Stimulated activated effector memory CD8-positive, alpha-beta T cell treated with anti-CD3 and anti-CD28 coated beads, Interleukin-12 subunit alpha, Interleukin-12 subunit beta, amount 100 ng/mL, for 72 hours (primary cell): ENCODE data around the gene PADI4.
"Not testable (repeated sequence)": the region's sequence is repeated elsewhere in the genome, so short reads cannot be mapped to it uniquely, and the experiment has no call there.

Experiments
- ATAC-seq: fragments of 150-1000 bp; cut with Tn5 transposase; 2 replicates; pipeline ENCODE4 v1.10.0; 2021
- DNase-seq, 2 donors: peaks; one replicate each; pipeline ENCODE4 v3.0.0; 2021 to 2022; ENCODE audit warnings: low spot score in 2 of 2
- H3K27ac Mint-ChIP-seq: one replicate; pipeline ENCODE4 v1.8.0; 2022; ENCODE audit warnings: mild to moderate bottlenecking, mixed read lengths
- H3K36me3 Mint-ChIP-seq: one replicate; pipeline ENCODE4 v1.8.0; 2022; ENCODE audit warnings: mild to moderate bottlenecking, mixed read lengths
- H3K4me1 Mint-ChIP-seq: one replicate; pipeline ENCODE4 v1.8.0; 2022; ENCODE audit warnings: mixed read lengths
- H3K4me3 Mint-ChIP-seq: one replicate; pipeline ENCODE4 v1.8.0; 2022; ENCODE audit warnings: mild to moderate bottlenecking, mixed read lengths
- H3K9me3 Mint-ChIP-seq: one replicate; pipeline ENCODE4 v1.8.0; 2022; ENCODE audit warnings: mixed read lengths

The PADI4 gene

DNA sequence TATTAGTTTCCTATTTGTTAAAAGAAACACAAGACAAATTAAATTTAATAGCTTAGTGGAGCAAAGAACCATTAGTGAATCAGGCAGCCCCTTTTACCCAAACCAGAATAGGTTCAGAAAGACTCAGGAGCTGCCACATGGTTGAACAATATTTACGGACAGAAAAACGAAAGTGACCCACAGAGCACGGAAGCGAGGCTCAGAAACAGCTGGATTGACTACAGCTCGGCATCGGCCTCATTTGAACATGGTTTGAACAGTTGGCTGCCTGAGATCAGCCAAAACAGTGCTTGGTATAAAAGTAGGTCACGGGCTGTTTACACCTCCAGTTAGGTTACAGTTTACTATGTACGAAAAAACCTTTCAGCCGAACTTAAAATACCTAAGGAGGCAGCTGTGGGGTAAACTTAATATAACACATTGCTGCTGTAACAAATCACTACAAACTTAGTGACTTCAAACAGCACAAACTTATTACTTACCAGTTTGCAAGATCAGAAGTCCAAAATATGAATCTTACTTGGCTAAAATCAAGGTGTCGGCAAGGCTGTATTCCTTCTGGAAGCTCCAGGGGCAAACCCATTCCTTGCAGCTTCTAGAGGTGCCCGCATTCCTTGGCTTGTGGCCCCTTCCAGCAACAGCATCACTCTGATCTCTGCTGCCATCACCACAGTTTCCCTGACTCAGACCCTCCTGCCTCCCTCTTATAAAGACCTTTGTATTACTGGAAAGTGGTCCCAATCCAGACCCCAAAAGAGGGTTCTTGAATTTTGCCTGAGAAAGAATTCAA, 11.8 kb downstream of the PADI4 start:
- Mint-ChIP-seq H3K27ac (no peak overlapping the region), H3K36me3 (no peaks in the 10 kb centered on the region), H3K4me1 (no peaks in the 10 kb centered on the region), H3K9me3 (no peaks in the 10 kb centered on the region), H3K4me3 (no peak overlapping the region)
- DNase-seq, result no peak
- no peak for ATAC-seq

DNA sequence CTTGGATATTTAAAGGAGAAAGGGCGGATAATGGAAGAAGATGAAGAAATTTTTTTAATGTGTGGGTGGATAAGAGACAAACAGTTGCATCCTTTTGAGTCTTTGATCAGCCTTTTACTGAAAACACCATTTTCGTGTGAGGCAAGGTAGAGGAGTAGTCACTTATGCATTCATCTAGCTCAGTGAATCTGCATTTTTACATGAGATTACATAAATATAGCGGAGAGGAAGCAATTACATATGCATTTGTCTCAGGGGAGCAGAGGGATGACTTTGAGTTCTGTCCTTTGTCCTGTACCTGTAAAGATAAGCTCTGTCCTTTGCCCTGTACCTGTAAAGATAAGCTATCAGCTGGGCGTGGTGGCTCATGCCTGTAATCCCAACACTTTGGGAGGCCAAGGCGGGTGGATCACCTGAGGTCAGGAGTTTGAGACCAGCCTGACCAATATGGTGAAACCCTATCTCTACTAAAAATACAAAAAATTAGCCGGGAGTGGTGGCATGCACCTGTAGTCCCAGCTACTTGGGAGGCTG, 13.9 kb downstream of the PADI4 start:
- not testable (repeated sequence) for DNase-seq, H3K4me3 Mint-ChIP-seq, H3K36me3 Mint-ChIP-seq, H3K4me1 Mint-ChIP-seq, H3K27ac Mint-ChIP-seq, ATAC-seq, H3K9me3 Mint-ChIP-seq

DNA sequence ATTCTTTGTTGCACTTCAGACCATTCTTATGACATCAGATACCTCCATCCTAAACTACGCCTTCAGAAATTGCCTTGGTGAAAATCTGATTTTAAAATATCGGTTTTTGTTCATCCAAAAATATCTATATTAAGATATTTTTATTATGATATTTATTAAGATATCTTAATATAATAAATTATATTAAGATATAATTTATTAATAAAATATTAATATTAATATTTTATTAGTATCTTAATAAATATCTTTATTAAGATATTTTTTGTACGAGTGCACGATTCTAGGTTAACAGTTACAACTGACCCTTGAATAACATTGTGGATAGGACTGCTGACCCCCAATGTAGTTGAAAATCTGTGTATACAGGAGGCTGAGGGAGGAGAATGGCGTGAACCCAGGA, 20.9 kb downstream of the PADI4 start:
- H3K4me3 Mint-ChIP-seq, result no peak overlapping the region
- H3K36me3 Mint-ChIP-seq, result no peaks in the 10 kb centered on the region
- no peak for DNase-seq
- H3K4me1 Mint-ChIP-seq, result no peaks in the 10 kb centered on the region
- ATAC-seq, result no peak
- no peaks in the 10 kb centered on the region for H3K9me3 Mint-ChIP-seq
- no peak overlapping the region for H3K27ac Mint-ChIP-seq

DNA sequence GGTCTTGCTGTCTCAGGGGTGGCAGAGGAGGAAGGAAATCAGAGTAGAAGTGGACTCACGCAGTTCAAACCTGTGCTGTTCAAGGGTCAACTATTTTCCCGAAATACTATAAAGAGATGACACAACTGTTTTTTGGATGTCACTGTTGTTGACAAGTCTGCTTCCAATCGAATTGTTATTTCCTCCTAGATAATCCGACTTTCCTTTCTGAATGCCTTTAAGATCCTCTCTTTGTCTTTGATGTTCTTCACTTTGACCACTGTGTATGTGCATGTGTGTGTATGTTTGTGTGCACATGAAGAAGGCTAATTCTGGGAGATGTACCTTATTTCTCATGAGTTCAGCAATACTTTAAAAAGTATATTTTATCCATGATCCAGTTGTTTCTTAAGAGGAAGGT, 21.6 kb downstream of the PADI4 start:
- H3K4me1 Mint-ChIP-seq, result no peaks in the 10 kb centered on the region
- no peaks in the 10 kb centered on the region for H3K36me3 Mint-ChIP-seq
- ATAC-seq (no peak), DNase-seq (no peak)
- no peak overlapping the region for H3K27ac Mint-ChIP-seq
- H3K9me3 Mint-ChIP-seq, result no peaks in the 10 kb centered on the region
- H3K4me3 Mint-ChIP-seq, result no peak overlapping the region

DNA sequence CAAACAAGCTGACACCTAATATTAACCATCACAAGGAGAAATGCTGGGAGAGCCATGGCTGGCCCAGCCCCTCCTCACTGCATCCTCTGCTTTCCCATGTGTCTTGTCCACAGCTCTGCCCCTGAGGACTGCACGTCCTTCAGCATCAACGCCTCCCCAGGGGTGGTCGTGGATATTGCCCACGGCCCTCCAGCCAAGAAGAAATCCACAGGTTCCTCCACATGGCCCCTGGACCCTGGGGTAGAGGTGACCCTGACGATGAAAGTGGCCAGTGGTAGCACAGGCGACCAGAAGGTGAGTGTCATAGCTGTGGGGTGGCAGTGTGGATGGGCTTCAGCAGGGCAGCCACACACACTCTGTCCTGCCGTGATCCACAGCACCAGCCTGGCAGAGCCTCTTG, 22.9 kb downstream of the PADI4 start:
- Mint-ChIP-seq H3K36me3 (no peaks in the 10 kb centered on the region), H3K9me3 (no peaks in the 10 kb centered on the region), H3K4me3 (no peak overlapping the region), H3K27ac (no peak overlapping the region), H3K4me1 (peaks cover under 1% of the 10 kb centered on the region)
- DNase-seq (no peak), ATAC-seq (no peak)

DNA sequence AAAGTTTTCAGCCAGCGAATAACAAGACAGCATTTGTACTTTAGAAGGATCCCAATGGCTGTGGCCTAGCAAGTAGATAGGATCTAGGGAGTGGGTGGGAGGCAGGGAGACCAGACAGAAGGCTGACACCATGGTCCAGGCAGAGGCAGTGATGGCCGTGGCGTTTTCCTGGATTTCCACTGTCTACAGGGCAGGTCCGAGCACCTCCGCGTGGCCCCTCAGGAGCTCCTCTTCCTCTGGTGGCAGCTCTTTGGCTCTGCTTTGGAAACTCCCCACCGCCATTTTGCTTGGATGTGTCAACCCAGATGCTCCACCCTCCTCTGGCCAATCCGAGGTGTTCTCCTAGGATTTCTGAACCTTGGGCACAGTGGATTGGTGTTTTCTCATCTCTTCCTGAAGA, 25.1 kb downstream of the PADI4 start:
- DNase-seq (no peak), ATAC-seq (no peak)
- no peak overlapping the region for H3K4me3 Mint-ChIP-seq
- H3K4me1 Mint-ChIP-seq, result peaks cover 7% of the 10 kb centered on the region
- no peak overlapping the region for H3K27ac Mint-ChIP-seq
- no peaks in the 10 kb centered on the region for H3K9me3 Mint-ChIP-seq
- H3K36me3 Mint-ChIP-seq, result no peaks in the 10 kb centered on the region

DNA sequence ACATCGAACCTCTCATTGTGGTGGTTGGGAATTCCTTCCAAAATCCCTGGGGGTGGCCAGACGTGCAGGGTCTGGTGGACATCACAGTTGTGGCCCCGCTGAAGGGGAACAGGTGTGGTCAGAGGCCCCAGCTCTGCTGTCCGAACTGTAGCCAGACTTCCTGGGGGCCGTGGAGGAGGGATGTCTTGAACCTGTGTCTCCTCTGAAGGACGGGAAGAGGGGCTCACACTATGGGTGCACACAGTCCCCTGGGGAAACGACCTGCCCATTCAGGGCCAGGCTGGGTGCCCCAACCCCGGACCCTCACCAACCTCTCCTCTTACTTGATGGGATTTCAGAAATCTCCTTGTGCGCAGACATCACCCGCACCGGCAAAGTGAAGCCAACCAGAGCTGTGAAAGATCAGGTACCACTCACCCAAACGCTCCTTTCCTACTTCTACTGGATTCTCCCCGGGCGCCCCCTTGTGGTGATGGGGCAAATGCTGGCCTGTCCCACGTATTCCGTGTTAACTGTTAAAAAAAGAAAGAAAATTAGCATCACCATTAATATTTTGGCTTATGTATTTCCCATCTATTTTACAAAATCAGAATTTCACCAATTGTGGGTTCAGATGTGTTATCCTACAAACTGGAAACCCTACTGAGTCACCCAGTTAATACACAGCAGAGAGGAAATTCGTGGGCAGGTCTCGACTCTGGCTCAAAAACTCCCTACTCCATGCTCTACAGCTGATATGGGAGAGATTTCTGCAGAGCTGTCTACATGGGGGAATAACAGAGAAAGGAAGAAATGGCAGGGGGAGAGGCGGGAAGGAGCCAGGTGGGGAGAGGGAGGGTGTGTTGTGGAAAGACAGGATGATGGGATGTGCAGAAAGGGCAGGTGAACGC, 28.1 kb downstream of the PADI4 start:
- no peak overlapping the region for H3K4me3 Mint-ChIP-seq
- H3K27ac Mint-ChIP-seq, result no peak overlapping the region
- H3K9me3 Mint-ChIP-seq, result no peaks in the 10 kb centered on the region
- ATAC-seq (peak; percentile 58), DNase-seq (peak; percentile 42 to 78)
- H3K36me3 Mint-ChIP-seq, result no peaks in the 10 kb centered on the region
- peaks cover 7% of the 10 kb centered on the region for H3K4me1 Mint-ChIP-seq

DNA sequence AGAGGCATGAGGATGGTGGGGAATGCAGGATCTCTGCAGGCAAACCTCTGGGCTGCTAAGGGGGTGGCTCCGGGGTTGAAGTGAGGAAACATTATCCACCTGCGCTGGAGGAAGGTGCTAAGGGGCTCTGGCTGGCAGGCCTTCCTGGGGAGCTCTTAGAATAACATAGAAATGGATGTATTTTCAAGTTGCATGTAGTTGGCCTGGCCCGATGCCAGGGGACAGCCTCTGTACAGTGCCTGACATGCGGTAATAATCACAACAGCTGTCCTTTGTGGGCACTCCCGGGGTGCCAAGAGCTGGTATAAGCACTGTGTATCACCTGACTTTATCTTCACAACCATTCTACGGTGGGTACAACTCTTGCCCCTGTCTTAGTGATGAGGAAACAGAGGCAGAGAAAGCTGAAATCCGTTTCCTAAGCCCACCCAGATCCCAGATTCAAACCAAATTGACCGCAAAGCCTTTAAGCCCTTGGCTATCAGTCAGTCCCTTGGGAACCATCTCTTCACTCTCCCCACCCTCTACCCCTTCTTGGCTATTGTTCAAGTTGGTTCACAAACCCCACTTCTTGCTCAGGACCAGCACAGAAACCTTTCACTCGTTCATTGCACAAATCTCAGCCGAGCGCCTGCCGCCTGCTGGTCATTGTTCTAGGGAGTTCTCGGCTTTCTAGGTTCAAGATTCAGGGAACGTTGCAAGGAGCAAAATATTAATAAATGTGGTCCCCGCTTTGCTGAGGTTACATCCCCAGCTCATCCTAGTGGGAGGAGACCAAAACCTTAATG, 30.9 kb downstream of the PADI4 start:
- Mint-ChIP-seq H3K4me3 (no peak overlapping the region), H3K36me3 (no peaks in the 10 kb centered on the region), H3K27ac (no peak overlapping the region), H3K9me3 (peaks cover 3% of the 10 kb centered on the region), H3K4me1 (peaks cover 7% of the 10 kb centered on the region)
- DNase-seq (no peak), ATAC-seq (no peak)

DNA sequence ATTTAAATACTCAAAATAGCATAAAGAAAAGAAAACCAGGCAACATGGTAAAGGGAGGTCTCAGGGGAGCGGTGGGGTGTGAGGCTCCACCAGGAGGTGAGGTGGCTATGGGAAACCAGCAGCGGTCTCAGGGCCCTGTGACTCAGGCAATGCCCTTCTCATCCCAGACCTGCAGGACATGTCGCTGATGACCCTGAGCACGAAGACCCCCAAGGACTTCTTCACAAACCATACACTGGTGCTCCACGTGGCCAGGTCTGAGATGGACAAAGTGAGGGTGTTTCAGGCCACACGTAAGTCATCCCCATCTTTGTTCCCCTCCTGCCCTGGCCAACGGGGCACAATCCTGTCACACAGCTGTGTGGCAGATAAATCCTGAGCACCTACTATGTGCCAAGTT, 31.5 kb downstream of the PADI4 start:
- Mint-ChIP-seq H3K4me1 (peaks cover 7% of the 10 kb centered on the region), H3K36me3 (no peaks in the 10 kb centered on the region), H3K9me3 (peaks cover 4% of the 10 kb centered on the region), H3K27ac (no peak overlapping the region), H3K4me3 (no peak overlapping the region)
- no peak for ATAC-seq
- DNase-seq, result no peak

DNA sequence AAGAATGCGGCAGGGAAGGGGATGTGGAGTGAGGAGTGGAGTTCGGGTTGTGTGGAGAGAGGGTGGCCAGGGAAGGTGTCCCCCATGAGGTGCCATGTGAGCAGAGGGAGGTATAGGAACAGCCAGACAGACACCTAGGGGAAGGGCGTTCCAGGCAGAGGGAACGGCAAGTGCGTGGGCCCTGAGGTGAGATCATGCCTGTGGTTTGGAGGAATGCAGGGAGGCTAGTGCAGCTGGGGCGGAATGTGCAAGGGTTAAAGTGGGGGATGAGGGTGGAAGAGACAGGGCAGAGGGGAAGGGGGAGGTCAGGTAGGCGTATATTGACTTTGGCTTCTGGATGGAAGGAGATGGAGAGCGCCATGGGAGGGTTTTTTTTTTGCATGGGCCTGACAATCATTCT, 32.4 kb downstream of the PADI4 start:
- H3K36me3 Mint-ChIP-seq, result no peaks in the 10 kb centered on the region
- peaks cover 4% of the 10 kb centered on the region for H3K9me3 Mint-ChIP-seq
- H3K27ac Mint-ChIP-seq, result no peak overlapping the region

DNA sequence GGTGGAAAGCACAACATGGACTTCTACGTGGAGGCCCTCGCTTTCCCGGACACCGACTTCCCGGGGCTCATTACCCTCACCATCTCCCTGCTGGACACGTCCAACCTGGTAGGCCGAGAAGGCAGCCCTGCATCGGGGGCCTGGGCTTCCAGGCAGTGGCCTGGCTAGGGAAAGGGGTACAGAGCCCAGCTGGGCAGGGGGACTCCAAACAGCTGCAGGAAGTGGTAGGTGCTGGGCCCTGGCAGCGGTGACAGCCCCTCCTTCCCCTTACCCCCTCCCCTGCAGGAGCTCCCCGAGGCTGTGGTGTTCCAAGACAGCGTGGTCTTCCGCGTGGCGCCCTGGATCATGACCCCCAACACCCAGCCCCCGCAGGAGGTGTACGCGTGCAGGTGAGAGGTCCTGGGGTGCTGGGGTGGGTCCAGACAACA, 34.0 kb downstream of the PADI4 start:
- Mint-ChIP-seq H3K9me3 (peaks cover 4% of the 10 kb centered on the region), H3K4me3 (no peak overlapping the region), H3K27ac (no peak overlapping the region), H3K4me1 (no peaks in the 10 kb centered on the region), H3K36me3 (no peaks in the 10 kb centered on the region)
- DNase-seq (no peak), ATAC-seq (no peak)

More for the DNA sequence above, 32.4 kb downstream of the PADI4 start:
- ATAC-seq, result no peak
- Mint-ChIP-seq H3K4me1 (peaks cover 7% of the 10 kb centered on the region), H3K4me3 (no peak overlapping the region)
- DNase-seq, result no peak

DNA sequence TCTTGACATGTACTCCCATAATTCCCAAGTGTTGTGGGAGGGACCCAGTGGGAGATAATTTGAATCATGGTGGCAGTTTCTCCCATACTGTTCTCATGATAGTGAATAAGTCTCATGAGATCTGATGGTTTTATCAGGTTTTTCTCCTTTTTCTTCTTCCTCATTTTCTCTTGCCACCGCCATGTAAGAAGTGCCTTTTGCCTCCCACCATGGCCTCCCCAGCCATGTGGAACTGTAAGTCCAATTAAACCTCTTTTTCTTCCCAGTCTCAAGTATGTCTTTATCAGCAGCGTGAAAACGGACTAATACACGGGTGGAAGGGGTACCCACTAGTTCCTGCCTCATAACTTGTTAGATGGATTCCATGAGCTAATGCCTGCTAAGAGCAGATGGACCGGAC, 37.5 kb downstream of the PADI4 start:
- ATAC-seq, H3K27ac Mint-ChIP-seq, H3K9me3 Mint-ChIP-seq, H3K36me3 Mint-ChIP-seq, DNase-seq, H3K4me1 Mint-ChIP-seq, H3K4me3 Mint-ChIP-seq: not testable (repeated sequence)

DNA sequence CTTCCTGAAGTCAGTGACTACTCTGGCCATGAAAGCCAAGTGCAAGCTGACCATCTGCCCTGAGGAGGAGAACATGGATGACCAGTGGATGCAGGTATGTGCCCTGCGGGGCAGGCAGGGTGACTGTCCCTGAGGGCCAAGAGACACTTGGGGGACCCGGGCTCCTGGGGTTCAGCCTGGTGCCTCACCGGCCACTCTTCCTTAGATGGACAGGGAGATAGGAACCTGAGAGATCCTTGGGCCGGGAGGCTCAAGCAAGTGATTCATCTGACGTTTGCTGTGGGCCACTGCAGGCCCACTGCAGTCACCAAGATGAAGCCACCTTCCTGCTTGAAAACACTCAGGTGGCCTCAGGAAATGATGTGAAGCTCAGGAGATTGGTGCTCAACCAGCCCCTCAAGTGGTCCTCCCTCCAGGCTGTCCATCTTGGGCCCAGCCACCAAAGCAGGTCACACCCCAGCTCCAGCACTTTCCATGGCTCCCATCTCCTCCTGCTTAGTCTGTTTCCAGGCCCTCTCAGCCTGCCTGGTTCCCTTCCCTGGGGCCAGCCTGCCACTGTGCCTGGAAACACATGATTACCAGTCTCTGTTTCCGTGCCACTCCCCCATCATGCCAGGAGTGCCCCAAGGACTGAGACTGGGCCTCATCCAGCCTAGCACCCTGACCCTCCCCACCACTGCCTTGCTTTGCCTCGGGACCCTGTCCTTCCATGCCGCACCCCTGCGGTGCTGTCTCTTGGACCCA, 38.2 kb downstream of the PADI4 start:
- no peaks in the 10 kb centered on the region for H3K36me3 Mint-ChIP-seq
- ATAC-seq (no peak), DNase-seq (no peak)
- no peak overlapping the region for H3K27ac Mint-ChIP-seq
- no peaks in the 10 kb centered on the region for H3K4me1 Mint-ChIP-seq
- H3K4me3 Mint-ChIP-seq, result no peak overlapping the region
- H3K9me3 Mint-ChIP-seq, result peaks cover 4% of the 10 kb centered on the region

DNA sequence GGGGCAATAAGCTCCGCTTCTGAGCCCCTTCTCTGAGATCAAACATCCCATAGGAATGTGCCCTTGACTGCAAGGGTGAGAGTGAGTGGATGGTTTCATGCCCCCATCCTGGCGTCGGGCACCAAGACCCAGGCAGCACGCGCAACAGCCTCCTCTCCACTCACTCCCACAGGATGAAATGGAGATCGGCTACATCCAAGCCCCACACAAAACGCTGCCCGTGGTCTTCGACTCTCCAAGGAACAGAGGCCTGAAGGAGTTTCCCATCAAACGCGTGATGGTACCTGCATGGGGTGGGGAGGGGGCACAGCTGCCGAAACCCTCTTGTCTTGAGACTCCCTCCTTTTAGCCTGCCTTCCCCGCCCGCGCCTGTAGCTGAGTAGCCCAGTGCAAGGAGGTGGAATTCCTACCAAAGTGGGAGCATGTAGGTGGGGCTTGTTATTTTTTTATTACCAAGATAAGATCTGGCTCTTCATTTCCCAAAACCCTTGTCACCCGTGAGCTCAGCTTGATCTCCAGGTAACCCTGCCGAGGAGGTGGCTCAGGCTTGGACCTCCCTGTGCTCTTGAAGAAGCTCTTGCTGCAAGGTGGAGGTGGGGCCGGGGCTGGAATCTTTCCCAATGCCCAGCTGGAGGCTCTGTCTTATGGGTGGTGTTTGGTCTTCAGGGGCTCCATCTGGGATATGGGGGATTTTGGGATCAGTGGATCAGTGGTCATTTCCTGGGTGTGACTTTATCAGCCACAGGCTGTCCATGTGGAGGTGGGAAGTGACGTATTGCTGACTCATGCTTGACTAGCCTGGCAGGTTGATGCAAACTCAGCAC, 40.0 kb downstream of the PADI4 start:
- no peaks in the 10 kb centered on the region for H3K4me1 Mint-ChIP-seq
- DNase-seq (no peak), ATAC-seq (no peak)
- H3K36me3 Mint-ChIP-seq, result no peaks in the 10 kb centered on the region
- H3K9me3 Mint-ChIP-seq, result peaks cover 4% of the 10 kb centered on the region
- no peak overlapping the region for H3K27ac Mint-ChIP-seq
- H3K4me3 Mint-ChIP-seq, result no peak overlapping the region
